ENCODE measurements around the gene LACC1.

The LACC1 gene

DNA sequence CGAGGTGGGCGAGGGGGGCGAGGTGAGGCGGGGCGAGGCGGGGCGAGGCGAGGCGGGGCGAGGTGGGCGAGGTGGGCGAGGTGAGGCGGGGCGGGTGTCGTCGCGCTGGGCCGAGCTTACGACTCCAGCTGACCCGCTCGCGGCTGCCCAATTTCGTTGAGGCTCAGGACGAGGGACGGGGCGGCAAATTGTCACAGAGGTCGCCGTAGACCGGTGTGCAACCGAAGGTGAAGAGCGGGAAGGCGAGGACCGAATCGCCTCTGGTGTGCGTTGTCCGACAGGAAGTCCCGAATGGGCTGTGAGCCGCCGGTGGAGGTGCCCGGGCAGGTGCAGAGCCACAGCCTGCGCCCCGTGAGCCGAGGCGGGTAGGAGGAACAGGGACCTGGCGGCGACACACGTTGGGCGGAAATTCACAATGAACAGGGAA is at the start of gene LACC1:
TSS of gene LACC1 (plus strand) at position 150 of the 427 bp plus-strand sequence. CDS start 1,082 bp downstream, outside the sequence.
- no peak for DNase-seq (ENCODE audit: low spot score)

GRCh38 chr13:43830497-43830881 is 49.2 kb upstream of the LACC1 start:
- DNase-seq (ENCODE audit: low spot score) = no peak

DNA sequence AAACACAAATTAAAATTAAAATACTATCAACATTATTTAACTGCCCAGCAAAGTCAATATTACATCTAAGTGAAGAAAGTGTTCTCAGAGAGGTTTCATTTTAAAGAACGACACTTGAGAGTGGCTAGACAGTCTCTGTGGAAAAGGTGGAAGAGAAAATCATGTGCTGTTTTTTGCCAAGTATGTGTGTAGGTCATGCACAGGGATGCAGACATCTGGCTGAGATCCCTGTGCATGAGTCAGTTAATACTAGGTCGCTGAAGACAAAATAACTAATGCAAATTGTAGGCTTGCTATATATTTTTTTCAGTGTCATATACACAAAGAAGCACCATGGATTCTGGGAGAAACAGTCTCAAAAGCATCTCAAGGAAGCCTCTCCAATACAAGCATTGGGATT is 48.6 kb upstream of the LACC1 start:
- DNase-seq (ENCODE audit: low spot score) = no peak

GRCh38 chr13:43835701-43836100 is 44.0 kb upstream of the LACC1 start:
- no peak for DNase-seq (ENCODE audit: low spot score)

- DNase-seq (ENCODE audit: low spot score) = no peak
Measured at GRCh38 chr13:43838909-43839308, 40.8 kb upstream of the LACC1 start.

- no peak for DNase-seq (ENCODE audit: low spot score)
Measured at GRCh38 chr13:43846496-43847158, 33.1 kb upstream of the LACC1 start.

- no peak for DNase-seq (ENCODE audit: low spot score)
Measured at GRCh38 chr13:43848001-43848649, 31.6 kb upstream of the LACC1 start.

DNA sequence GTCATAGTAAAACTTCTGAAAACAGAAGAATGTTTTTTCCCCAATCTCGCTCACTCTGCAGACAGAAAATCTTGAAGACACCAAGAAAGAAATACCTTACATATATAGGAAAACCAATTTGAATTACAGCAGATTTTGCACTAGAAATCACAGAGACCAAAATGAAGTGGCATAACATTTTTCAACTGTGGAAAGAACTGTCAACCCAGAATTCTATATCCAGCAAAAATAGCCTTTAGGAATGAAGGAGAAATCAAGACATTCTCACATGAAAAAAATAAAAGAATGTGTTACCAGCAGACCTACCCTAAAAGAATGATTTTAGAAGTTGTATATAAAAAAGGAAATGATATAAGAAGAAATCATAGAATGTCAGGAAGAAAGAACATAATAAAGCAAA is 28.8 kb upstream of the LACC1 start:
- no peak for DNase-seq (ENCODE audit: low spot score)

GRCh38 chr13:43852923-43853404 is 26.7 kb upstream of the LACC1 start:
- DNase-seq (ENCODE audit: low spot score) = no peak

- no peak for DNase-seq (ENCODE audit: low spot score)
Measured at GRCh38 chr13:43861863-43862262, 17.8 kb upstream of the LACC1 start.

DNA sequence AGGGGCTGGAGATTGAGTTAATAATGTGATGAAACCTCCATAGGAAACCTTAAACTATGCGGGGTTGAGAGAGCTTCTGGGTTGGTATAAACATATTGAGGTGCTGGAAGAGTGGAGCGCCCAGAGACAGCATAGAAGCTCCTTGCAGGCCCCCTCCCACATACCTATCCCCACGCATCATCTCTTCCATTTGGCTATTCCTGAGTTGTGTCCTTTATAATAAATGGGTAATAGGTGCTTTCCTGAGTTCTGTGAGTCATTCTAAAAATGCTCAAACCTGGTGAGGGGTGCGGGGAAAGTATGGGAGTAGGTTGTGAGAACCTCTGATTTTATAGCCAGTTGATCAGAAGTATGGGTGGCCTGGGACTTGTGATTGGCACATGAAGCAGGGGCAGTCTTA is 14.8 kb upstream of the LACC1 start:
- no peak for DNase-seq (ENCODE audit: low spot score)

DNA sequence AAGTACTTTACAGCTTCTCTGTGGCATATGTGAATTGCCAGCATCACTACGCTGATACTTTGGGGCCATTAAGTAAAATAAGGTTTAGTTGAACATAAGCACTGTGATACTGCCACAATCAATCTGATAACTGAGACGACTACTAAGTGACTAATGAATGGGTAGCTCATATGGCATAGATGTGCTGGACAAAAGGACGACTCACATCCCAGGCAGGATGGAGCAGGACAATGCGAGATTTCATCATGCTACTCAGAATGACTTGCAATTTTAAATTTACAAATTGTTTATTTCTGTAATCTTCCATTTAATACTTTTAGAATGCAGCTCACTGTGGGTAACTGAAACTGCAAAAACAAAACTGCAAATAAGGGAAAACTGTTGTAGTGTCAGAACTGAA is 13.8 kb upstream of the LACC1 start:
- DNase-seq (ENCODE audit: low spot score) = no peak

GRCh38 chr13:43872181-43872580 is 7.5 kb upstream of the LACC1 start:
- DNase-seq (ENCODE audit: low spot score) = no peak

DNA sequence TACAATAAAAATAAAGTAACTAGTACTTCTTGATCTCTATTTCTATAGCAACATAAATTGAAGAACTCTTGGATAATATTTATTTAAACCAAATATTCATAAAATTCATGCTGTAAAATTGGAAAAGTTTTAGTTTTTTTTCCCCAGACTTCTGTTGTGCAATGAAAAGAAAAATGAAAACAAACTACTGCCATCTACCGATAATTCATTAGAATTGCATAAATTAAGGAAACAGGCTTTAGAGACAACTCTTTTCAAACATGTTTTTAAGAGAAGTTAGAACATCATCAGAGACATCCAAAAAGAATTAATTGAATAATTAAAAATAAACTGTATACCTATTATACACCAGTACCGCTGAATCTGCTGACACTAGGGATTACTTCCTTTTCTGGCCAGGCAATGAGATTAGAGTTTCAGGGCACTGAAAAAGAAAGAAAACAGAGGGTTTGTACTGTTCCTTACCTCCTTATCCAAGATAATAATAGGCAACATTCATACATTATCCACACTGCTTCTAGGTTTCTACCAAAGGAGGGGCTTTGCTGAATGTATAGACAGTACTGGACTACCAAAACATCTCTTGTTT is 5.1 kb upstream of the LACC1 start:
- DNase-seq (ENCODE audit: low spot score) = peak; percentile 32

DNA sequence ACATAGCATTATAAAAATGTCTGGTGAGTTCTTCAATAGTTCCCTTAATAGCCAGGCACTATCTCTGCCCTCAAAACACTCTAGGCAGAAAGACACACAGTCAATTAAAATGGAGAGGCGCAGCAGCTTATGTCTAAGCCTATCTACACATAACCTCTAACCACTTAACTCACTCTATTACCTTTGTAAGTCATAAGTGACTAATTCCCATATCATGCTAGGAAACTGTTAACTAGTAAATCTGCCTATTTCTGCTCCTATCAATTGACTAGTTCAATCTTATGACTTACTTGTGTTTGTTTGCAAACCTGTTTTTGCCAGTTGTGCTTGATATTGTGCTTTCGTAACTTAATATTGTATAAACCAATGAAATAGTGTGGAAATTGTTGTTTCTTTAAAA is 3.3 kb upstream of the LACC1 start:
- no peak for DNase-seq (ENCODE audit: low spot score)

GRCh38 chr13:43877326-43877725 is 2.4 kb upstream of the LACC1 start:
- no peak for DNase-seq (ENCODE audit: low spot score)

DNA sequence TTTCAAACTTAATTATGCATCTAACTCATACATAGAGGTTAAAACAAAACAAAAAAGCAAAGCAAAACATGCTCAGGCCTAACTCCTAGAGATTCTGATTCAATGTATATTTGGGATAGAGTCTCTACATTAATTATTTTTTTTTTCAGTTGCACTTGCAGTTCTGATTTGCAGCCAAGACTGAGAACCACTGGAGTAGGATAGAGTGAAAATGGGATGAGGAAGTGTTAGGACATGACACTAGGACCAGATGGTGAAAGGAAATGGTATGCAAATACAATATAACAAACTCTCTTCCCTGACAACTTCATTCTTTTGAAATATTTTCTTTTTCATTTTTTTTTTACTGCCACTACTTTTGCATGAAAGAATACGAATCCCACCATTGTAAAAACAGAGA is 1.9 kb upstream of the LACC1 start:
- DNase-seq (ENCODE audit: low spot score) = no peak

GRCh38 chr13:43878892-43879754 is 581 bp upstream of the LACC1 start, which contains the start of gene CCDC122:
CCDC122 (minus strand) TSS chr13:43879740; CDS start chr13:43869376, 10,364 bp downstream.
- peak; percentile 24 for DNase-seq (ENCODE audit: low spot score)

DNA sequence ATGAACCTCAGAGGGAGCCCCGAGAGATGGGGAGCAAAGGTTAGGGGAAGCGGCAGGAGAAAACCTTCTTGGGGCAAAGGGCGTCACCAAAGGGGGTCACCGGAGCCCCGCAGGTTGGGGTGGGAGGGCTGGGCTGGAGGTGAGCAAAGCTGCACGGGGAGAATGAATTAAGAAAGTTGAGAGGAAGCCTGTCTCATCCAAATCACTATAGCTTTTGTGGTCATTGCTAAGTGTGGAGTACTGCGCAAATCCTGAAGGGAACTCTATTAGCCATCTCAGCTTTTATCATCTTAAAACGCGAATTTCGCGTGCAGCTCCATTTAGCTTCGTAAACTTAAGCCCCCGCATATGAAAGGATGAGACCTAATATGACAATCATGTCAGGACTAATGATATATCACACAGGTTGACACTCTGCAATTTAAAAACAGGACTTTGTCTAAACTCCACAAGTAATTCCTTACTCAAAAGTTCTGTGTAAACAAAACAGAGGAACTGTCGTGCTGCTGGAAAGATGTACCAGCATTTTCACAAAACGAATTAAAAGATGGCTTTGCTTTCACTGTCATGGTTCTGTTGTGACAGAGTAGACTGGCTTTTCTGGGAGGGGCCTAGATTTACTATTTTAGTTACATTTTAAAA is 631 bp downstream of the LACC1 start:
- no peak for DNase-seq (ENCODE audit: low spot score)

- DNase-seq (ENCODE audit: low spot score) = no peak
Measured at GRCh38 chr13:43880926-43881325, 1.2 kb downstream of the LACC1 start.

DNA sequence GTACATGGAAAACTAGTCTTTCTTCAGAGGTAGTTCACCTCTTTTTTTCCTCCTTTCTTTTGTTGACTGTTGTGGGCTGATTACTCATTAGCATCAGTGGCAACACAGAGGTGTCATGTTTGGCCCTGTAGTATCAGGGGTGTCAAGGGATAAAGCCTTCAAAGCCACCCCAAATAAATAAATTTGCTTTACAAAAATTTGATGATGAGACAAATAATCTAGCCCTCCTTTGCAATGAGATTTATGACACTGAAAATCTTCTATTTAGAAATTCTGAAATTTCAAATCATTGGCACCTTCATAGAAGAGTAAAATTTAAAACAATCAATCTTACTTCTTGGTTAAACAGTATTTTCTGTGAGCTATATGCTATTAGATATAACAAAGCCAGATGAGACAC is 1.9 kb downstream of the LACC1 start:
- DNase-seq (ENCODE audit: low spot score) = no peak

- DNase-seq (ENCODE audit: low spot score) = no peak
Measured at GRCh38 chr13:43883631-43884030, 3.9 kb downstream of the LACC1 start.
